ENCODE measurements around the gene PSMB3. TPM values are rescaled to one million over a fixed set of nuclear protein-coding genes. Genes with fewer than 3 reads are reported as not detected.
A peak's percentile ranks its signal among the peaks of the same experiment; 100 is the strongest.
"Not testable (repeated sequence)": the region's sequence is repeated elsewhere in the genome, so short reads cannot be mapped to it uniquely, and the experiment has no call there.

The PSMB3 gene
- total RNA-seq, 1 experiment from 2014 or later = 233 TPM

DNA sequence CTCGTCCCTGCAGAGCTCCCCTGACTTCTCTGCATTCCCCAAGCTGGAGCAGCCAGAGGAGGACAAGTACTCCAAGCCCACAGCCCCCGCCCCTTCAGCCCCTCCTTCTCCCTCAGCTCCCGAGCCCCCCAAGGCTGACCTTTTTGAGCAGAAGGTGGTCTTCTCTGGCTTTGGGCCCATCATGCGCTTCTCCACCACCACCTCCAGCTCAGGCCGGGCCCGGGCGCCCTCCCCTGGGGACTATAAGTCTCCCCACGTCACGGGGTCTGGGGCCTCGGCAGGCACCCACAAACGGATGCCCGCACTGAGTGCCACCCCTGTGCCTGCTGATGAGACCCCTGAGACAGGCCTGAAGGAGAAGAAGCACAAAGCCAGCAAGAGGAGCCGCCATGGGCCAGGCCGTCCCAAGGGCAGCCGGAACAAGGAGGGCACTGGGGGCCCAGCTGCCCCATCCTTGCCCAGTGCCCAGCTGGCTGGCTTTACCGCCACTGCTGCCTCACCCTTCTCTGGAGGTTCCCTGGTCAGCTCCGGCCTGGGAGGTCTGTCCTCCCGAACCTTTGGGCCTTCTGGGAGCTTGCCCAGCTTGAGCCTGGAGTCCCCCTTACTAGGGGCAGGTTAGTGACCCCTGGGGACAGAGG is 36.1 kb upstream of the PSMB3 start:
- DNase-seq (ENCODE audit: low read depth) = no peak

DNA sequence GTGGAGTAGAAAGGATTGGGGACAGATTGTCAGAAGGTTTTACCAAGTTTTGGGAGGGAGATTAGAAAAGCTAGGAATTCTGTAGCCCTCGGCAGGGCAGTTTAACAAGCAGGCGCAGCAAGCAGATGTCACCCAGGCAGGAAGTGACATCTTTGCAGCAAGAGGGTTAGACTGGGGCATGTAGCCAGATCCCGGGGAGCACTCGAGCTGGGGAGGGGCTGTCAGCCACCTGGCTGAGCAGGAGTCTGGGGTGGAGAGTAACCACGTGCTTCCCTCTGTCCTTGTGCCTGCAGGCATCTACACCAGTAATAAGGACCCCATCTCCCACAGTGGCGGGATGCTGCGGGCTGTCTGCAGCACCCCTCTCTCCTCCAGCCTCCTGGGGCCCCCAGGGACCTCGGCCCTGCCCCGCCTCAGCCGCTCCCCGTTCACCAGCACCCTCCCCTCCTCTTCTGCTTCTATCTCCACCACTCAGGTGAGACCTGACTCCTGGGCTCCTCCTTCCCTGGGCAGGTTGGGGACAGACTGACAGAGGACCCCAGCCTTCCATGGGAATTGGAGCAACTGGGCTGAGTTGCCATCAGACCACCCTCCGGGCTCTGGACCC is 35.3 kb upstream of the PSMB3 start:
- no peak for DNase-seq (ENCODE audit: low read depth)

DNA sequence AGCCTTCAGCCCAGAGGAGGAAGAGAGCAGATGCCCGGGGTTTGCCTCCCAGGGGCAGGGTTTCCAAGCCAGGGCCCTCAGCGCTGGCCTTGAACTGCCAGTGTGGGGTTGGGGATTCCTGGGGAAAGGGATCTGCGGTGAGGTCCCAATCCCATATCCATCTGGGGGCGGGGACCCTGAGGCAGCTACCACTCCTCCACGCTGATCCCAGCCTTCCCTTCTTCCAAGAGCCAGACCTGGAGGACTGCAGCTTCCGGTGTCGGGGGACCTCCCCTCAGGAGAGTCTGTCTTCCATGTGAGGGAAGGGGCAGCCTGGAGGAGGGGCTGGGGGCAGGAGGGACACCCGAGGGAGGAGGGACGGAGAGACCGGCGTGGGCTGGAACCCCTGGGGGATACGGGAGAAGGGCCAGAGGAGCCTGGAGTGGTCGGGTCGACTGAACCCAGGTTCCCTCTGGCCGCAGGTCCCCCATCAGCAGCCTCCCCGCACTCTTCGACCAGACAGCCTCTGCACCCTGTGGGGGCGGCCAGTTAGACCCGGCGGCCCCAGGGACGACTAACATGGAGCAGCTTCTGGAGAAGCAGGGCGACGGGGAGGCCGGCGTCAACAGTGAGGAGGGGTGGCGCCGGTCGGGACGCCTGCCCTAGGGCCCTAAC is 33.1 kb upstream of the PSMB3 start:
- DNase-seq (ENCODE audit: low read depth) = no peak

DNA sequence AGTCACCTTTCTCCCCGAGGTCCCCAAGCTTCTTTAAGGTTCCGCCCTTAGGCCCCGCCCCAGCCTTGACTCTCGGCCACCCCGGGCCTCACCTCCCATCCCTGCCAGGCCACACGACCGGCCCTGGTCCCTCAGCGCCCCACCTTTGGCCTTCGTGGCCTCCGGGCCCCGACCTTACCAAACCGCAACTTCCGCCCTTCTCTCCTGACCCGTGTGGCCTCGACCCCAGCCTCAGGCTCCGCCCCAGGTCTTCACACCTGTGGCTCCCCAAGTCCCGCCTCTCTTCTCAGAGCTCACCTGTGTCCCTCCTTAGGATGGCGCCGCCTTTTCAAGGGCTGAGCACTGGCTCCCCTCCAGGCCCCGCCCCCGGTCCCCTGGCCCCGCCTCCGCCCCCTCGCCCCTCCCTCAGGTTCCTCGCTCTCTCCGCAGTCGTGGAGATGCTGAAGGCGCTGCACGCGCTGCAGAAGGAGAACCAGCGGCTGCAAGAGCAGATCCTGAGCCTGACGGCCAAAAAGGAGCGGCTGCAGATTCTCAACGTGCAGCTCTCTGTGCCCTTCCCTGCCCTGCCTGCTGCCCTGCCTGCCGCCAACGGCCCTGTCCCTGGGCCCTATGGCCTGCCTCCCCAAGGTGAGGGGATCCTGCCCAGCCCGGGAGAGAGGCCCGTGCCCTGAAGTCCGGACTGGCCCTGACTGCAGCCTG is 32.4 kb upstream of the PSMB3 start:
- DNase-seq (ENCODE audit: low read depth) = no peak

DNA sequence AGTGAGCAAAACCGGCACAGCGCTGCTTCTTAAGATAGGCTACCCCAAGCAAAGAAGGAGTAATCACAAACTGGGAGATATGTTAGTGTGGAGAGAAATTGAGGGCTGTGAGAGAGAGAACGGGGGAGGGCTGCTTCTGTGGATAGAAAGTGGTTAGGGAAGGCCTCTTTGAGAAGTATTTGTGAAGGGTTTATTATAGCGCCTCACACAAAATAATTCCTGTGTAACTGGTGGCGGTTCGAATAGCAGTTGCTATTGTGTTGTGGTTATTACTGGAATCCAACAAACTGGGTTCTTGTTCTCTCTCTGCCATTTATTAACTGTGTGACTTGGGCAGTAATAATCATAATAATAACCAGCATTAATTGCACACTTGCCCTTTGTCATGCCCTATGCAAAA is 31.6 kb upstream of the PSMB3 start:
- DNase-seq (ENCODE audit: low read depth) = no peak

DNA sequence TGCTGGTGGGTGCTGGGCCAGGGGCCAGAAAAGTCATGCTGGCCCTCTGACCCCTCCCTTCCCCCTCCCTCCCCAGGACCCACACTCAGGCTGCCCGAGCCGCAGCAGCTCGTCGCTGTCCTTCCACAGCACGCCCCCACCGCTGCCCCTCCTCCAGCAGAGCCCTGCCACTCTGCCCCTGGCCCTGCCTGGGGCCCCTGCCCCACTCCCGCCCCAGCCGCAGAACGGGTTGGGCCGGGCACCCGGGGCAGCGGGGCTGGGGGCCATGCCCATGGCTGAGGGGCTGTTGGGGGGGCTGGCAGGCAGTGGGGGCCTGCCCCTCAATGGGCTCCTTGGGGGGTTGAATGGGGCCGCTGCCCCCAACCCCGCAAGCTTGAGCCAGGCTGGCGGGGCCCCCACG is 30.7 kb upstream of the PSMB3 start:
- no peak for DNase-seq (ENCODE audit: low read depth)

DNA sequence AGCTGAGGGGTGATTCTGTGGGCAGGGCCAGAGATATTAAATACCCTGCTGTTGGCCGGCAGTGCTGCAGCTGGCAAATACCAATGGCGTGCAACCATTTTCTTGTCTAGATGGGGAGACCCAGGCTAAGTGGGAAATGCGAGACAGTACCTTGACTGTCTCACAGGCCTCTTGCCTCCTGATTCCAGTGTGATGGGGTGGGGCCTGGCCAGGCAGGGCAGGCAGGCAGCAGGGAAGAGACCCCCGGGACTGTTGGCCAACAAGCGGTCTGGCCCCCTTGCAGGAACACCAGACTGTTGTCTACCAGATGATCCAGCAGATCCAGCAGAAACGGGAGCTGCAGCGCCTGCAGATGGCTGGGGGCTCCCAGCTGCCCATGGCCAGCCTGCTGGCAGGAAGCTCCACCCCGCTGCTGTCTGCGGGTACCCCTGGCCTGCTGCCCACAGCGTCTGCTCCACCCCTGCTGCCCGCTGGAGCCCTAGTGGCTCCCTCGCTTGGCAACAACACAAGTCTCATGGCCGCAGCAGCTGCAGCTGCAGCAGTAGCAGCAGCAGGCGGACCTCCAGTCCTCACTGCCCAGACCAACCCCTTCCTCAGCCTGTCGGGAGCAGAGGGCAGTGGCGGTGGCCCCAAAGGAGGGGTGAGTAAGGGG is 28.1 kb upstream of the PSMB3 start:
- peak; percentile 90 for DNase-seq (ENCODE audit: low read depth)

DNA sequence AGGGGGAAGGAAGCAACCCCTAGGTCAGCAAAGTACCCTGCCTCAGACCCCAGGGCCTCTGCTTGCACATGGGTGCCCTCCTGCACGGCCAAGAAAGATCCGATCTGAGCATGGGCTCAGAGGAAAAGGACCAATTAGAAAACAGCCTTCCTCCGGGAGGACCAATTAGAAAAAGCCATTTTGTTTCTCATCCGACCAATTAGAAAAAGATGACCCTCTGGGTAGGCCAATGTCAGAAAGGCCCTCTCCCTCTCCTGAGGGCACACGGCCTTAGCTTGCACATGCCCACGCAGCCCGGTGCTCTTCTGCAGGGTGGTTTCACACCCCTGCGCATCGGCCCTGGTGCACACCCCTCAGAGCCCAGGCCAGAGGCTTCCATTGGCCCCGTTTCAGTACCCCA is 27.5 kb upstream of the PSMB3 start:
- DNase-seq (ENCODE audit: low read depth) = peak; percentile 60

DNA sequence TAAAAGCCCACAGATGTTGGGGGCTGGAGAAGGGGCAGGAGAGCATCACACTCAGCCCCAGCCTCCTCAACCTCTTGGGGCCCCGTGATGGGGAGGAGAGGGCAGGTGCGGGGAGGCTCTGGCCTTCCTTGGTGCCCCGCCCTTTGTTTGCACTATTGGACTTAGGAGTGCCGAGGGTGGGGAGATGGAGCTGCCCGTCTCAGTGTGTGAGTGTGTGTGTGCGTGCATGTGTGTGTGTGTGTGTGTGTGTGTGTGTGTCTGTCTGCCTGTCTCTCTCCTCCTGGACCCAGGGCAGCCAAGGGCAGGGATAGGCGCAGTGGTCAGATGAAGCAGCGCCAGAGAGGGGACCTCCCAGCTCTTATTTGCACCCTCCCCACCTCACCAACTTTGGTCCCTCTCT is 26.4 kb upstream of the PSMB3 start:
- not testable (repeated sequence) for DNase-seq (ENCODE audit: low read depth)

DNA sequence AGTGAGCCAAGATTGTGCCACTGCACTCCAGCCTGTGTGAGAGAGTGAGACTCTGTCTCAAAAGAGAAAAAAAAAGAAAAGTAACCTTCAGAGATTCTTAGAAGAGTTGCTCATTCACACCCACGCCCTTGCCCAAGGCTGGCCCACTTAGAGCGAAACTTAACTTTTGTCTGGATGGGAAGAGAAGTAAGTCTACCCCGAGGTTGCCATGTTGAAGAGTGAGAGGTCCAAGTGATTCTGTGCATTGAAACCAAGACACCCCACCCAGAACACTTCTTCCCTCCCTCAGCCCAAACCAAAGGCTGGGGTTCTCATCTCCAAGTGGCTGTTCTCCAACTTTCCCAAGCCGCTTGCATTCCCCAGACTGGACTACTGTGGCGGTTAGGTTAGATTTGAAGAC is 24.8 kb upstream of the PSMB3 start:
- DNase-seq (ENCODE audit: low read depth) = no peak

DNA sequence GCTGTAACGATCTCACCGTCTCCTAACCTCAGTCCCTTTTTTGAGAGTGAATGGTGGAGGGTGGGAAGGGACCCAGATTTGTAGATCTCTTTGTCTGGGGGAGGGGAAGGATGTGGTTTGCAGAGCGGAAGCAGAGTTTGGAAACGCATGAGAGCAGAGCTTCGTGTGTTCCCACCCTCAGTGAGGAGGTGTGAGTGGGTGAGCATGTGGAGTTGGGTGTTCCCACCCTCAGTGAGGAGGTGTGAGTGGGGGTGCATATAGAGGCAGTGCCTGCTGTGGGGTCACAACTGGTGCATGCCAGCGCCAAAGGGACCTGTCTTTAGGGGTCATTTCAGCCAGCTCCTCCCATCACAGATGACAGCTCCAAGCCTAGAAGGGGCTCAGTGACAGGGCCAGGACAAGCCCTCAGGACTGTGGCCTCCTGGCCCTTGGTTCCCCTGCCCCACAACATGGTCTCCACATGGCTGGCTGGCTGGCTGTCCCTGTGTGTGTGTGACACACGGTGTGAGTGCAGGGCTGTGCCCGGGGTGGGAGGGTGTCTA is 24.2 kb upstream of the PSMB3 start:
- DNase-seq (ENCODE audit: low read depth) = no peak

DNA sequence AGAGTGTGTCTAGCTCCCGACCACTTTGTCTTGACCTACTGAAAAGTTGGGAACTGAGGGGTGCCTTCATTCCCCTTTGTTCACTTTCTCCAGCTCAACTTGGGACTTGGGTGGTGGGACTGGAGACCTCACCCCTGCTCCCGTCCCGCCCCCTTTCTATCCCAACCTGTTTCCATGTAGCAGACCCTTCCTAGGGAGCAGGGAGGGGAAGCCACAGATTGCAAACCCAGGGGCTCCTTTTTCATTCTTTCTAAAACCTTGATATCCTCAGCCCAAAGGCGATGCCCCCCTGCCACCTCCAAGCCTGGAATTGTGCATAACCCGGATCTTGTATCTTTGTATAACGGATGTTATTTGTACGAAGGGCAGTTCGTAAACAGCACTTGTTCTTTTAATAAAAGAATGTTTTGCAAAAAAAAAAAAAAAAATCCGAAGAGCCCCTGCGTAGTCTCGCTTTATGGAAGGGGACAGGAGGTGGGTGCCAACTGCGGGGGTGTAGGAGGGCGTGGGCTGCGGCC is 23.1 kb upstream of the PSMB3 start:
- no peak for DNase-seq (ENCODE audit: low read depth)

DNA sequence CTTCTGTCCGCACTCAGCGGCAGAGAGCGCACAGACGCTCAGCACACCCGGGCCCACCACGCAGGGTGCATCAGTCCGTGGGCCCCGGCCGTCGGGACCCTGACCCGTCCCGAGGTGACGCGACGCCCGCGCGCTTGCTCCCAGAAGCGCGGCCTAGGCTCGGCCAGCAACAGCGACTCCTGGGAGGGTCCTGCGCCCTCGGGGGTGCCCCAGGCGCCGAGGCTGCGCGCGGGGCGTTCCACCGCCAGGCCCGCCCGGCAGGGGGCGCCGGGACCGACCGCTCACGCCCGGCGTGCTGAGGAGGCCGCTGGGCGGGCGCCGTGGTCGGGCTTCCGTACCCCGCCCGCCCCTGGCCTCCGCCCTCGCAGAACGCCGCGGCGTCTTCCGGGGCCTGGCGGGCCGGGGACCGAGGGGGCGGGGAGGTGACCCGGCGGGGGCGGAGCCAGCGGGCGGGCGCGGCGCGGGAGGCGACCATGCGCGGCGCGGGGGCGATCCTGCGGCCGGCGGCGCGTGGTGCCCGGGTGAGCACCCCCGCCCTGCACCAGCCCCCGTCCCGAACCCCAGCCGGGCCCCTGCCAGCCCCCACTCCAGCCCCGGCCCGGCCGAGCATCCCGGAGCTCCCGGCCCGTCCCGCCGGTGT is 22.5 kb upstream of the PSMB3 start, which contains the start of gene CISD3:
TSS of gene CISD3 (plus strand) at position 456 of the 640 bp plus-strand sequence. CDS start at position 474, 18 bp downstream.
- DNase-seq (ENCODE audit: low read depth) = peak; percentile 75

DNA sequence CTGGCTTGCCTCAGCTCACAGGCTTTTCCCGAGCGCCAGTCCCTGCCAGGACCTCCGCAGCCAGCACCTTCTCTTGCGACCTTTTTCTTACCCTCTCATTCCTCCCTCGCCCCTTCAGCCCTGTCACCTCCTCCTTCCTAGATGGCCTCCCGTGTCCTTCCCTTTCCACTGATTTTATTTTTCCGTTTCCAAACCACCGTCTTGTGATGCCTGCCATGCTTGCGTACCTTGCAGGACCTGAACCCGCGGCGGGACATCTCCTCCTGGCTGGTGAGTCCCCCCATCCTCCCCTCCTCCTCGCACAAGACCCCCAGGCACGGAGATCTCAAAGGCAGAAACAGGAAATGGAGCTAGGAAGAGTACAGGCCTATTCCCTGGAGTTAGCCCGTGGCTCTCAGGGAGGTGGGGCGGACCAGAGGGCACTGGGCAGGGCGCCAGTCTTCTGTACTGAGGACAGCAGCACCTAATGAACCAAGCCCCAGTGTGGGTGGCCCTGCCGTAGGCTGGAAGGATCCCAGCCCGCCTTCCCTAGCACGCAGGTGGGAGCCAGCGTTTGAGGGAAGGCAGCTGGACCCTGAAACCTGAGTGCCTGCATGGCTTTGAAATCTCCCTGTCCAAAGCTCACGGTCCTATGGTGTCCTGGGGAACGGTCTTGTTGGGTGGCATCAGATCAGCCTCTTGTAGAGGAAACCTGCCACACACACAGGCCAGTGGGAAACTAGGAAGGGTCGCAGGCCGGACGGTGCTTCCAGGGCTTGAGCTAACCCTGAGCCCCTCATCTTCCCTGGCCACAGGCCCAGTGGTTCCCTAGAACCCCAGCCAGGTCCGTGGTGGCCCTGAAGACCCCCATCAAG is 21.8 kb upstream of the PSMB3 start:
- DNase-seq (ENCODE audit: low read depth) = peak; percentile 65

DNA sequence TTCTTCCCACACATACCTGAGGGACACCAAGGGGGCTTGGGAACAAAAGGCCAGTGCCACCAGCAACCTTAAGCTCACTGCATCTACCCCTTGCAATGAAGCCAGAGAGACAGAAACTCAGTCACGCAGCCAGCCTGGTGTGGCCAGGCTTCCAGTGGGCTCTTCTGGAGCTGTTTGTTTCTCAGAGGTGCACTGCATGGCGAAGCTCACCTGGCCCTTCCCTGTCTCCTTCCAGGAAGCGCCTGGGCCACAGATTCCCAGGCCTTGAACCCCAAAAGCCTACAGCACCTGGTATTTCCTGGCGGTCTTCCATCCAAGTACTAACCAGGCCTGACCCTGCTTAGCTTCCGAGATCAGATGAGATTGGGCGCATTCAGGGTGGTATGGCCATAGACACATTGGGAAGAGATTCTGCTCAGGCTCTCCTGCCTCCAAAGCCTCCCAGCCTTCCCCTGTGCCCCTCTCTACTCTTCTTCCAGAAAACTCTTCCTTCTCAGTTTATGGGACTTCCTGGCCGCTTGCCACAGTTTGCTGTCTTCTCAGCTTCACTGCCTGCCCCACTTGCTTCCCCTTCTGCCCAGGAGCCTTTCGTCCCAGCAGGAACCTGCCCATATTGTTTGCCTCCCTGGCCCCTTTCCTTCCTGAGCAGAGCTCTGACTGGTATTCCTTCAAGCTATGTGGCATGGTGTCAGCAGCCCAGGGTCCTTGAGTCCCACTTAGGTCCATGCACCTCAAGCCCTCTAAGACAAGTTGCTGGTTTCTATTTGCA is 20.8 kb upstream of the PSMB3 start:
- no peak for DNase-seq (ENCODE audit: low read depth)

DNA sequence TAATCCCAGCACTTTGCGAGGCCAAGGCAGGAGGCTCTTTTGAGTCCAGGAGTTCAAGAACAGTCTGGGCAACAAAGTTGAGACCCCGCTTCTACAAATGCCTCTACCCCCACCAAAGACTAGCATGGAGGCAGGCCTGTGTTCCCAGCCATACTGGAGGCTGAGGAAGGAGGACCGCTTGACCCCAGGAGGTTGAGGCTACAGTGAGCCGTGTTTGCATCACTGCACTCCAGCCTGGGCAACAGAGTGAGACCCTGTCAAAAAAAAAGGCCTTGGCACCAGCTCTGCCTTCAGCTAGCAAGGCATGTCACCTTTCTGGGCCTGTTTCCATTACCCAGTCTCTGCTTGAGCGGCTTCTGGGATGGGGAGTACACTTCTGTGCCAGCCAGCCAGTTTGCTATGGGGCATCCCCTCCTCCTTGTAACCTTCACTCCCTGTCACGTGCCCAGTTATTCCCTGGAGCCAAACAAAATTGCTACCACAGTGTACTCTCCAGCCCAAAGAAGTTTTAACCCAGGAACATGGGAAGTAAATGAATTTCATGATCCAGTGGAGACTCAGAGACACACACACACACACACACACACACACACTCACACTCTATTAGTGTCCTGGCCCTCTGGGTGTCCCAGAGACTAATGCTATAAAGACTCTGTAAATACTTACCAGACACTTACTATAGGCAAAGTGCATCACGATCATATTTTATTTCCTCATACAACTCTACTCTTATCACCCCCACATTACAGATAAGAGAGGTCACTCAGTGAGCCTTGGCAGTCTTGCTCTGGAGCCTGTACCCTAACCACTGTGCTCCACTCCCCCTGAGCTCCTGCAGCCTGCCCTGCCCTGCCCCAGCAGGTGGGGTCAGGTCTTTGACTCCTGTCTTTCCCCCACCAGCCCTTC is 19.9 kb upstream of the PSMB3 start:
- DNase-seq (ENCODE audit: low read depth) = no peak

DNA sequence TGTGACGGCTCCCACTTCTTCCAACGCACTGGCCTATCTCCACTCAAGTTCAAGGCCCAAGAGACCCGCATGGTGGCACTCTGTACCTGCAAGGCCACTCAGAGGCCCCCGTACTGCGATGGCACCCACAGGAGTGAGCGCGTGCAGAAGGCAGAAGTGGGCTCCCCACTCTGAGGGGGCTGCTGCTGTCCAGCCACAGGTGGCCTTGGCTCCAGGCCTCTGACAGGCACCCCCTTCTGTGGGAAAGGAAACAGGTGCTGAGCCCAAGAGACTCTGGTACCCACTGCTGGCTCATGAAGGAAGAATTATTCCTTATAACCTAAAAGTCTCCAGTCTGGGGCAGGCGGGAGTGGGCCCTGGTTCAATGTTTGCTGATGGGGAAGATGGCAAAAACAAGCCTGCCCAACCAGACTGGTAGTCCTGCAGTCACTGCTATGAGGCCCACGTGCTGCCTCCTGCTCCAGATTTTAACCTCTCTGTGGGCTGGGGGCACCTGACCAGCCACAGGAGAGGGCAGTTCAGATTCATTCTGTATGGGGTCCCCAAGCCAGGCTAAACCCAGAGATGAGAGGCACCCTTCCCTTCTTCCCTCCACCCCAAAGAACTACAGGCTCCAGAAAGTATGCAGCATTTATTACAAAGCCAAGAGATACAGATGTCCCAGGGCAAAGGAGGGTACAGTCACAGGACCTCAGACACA is 19.1 kb upstream of the PSMB3 start:
- no peak for DNase-seq (ENCODE audit: low read depth)

All from LHCN-M2 (cell line).